Loucy (cell line): ENCODE data around the gene YIF1B.

Source experiments
- EZH2phosphoT487 ChIP-seq: fragments of 200-600 bp; IDR thresholded peaks from 2 replicates; pipeline ENCODE4 v1.6.1; 2018; ENCODE audit warnings: antibody characterized with exemption, mild to moderate bottlenecking, moderate library complexity, borderline replicate concordance
- TF ChIP-seq, protein P1 (sequence below): fragments of 200-600 bp; sonication (generic); conservative IDR thresholded peaks from 2 replicates; pipeline ENCODE4 v1.5.1; 2014; ENCODE audit warnings: mild to moderate bottlenecking, antibody characterized with exemption, low read length

DNA sequence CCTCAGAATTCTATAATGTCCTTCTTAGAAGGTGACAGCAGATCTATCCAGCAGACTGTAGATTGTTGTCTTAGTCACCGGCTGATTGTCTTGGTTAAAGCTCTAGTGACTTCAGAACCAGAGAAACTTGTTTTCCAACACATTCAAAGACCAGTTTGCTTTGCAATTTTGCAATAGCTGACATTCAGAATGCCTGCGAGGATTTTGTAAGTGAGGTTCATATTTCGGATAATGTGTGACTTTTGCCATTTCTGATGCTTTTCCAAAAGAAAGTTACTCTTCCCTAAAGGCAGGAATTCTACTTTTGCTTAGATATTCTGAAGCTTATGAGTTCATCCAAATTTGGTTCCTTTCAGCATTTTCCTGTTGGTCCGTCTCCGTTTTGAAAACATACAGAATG lies 38.2 kb downstream of the YIF1B start:
- TF ChIP-seq, protein P1, sequence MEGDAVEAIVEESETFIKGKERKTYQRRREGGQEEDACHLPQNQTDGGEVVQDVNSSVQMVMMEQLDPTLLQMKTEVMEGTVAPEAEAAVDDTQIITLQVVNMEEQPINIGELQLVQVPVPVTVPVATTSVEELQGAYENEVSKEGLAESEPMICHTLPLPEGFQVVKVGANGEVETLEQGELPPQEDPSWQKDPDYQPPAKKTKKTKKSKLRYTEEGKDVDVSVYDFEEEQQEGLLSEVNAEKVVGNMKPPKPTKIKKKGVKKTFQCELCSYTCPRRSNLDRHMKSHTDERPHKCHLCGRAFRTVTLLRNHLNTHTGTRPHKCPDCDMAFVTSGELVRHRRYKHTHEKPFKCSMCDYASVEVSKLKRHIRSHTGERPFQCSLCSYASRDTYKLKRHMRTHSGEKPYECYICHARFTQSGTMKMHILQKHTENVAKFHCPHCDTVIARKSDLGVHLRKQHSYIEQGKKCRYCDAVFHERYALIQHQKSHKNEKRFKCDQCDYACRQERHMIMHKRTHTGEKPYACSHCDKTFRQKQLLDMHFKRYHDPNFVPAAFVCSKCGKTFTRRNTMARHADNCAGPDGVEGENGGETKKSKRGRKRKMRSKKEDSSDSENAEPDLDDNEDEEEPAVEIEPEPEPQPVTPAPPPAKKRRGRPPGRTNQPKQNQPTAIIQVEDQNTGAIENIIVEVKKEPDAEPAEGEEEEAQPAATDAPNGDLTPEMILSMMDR: no peak
- no peak for TF ChIP-seq EZH2phosphoT487
